SK-N-SH (cell line): ENCODE measurements around the gene UFC1. TPM values are rescaled to one million over a fixed set of nuclear protein-coding genes. Genes with fewer than 3 reads are reported as not detected.
A peak's percentile ranks its signal among the peaks of the same experiment; 100 is the strongest.

ENCODE experiments used
- CTCF ChIA-PET: fragments of 300-600, 350-600 bp; formaldehyde crosslinking; extraction: SDS; loops from one replicate; lab custom pipeline; 2021; lab: Yijun Ruan, JAX
- POLR2A ChIA-PET: fragments of 350-600 bp; sonication (Branson Sonifier 250); formaldehyde crosslinking; extraction: SDS; loops from one replicate; lab custom pipeline; 2020; ENCODE audit warnings: antibody characterized with exemption, inconsistent platforms; lab: Yijun Ruan, JAX
- DNase-seq: peaks from one replicate; pipeline ENCODE4 v3.0.0; 2012
- H2AFZ ChIP-seq: fragments of 200-600 bp; sonication (generic); 2 replicates; pipeline ENCODE4 v1.8.1; 2016; ENCODE audit warnings: antibody characterized with exemption, mild to moderate bottlenecking, low read depth
- H3F3A ChIP-seq: fragments of 200-600 bp; sonication (generic); replicated peaks from 2 replicates; pipeline ENCODE3; 2016; ENCODE audit warnings: antibody characterized with exemption, mild to moderate bottlenecking; ENCODE audit not compliant: insufficient read depth
- H3K27ac ChIP-seq, 2 experiments: fragments of 200-500 bp in 1 of 2; fragments of 200-600 bp in 1 of 2; sonication (Bioruptor generic) in 1 of 2; sonication (generic), shearing (Covaris generic) in 1 of 2; 2 replicates each; pipeline versions ENCODE4 v1.5.1 to v1.6.1; 2014 to 2016; ENCODE audit warnings: low read depth in 2 of 2, inconsistent platforms in 1 of 2, low read length in 1 of 2, mild to moderate bottlenecking in 1 of 2, mixed read lengths in 1 of 2
- H3K27me3 ChIP-seq: fragments of 200-600 bp; sonication (generic), shearing (Covaris generic); 2 replicates; pipeline ENCODE4 v1.6.1; 2016; ENCODE audit warnings: mixed run types; ENCODE audit not compliant: insufficient read depth
- H3K36me3 ChIP-seq, 2 experiments: fragments of 200-500 bp in 1 of 2; fragments of 200-600 bp in 1 of 2; sonication (Bioruptor generic) in 1 of 2; sonication (generic) in 1 of 2; replicated peaks in 1 of 2; 2 replicates each; pipeline versions ENCODE3 to v1.5.1; 2014 to 2016; ENCODE audit warnings: low read length in 1 of 2, mild to moderate bottlenecking in 1 of 2; ENCODE audit not compliant: insufficient read depth in 2 of 2, control insufficient read depth in 1 of 2
- H3K4me1 ChIP-seq, 2 experiments: fragments of 200-500 bp in 1 of 2; fragments of 200-600 bp in 1 of 2; sonication (Bioruptor generic) in 1 of 2; sonication (generic), shearing (Covaris generic) in 1 of 2; 2 replicates each; pipeline versions ENCODE4 v1.5.1 to v1.6.1; 2014 to 2016; ENCODE audit warnings: low read depth in 1 of 2, low read length in 1 of 2, mixed run types in 1 of 2; ENCODE audit not compliant: insufficient read depth in 2 of 2, control insufficient read depth in 1 of 2
- H3K4me2 ChIP-seq: fragments of 200-600 bp; sonication (generic), shearing (Covaris generic); 2 replicates; pipeline ENCODE4 v1.6.1; 2017; ENCODE audit warnings: mixed run types
- H3K4me3 ChIP-seq, 2 experiments: fragments of 200-500 bp in 1 of 2; fragments of 200-600 bp in 1 of 2; sonication (Bioruptor generic) in 1 of 2; sonication (generic), shearing (Covaris generic) in 1 of 2; 2 replicates each; pipeline versions ENCODE4 v1.5.1 to v1.8.1; 2014 to 2016; ENCODE audit warnings: low read depth in 2 of 2, inconsistent platforms in 1 of 2, low read length in 1 of 2, mild to moderate bottlenecking in 1 of 2, mixed read lengths in 1 of 2, moderate library complexity in 1 of 2
- H3K79me2 ChIP-seq: fragments of 200-600 bp; sonication (generic); 2 replicates; pipeline ENCODE4 v1.8.1; 2017; ENCODE audit warnings: mild to moderate bottlenecking; ENCODE audit not compliant: insufficient read depth
- H3K9ac ChIP-seq: fragments of 200-600 bp; sonication (generic); 2 replicates; pipeline ENCODE4 v1.6.1; 2017; ENCODE audit warnings: mixed run types
- H3K9me2 ChIP-seq: fragments of 200-600 bp; sonication (generic); 2 replicates; pipeline ENCODE4 v1.6.1; 2017; ENCODE audit warnings: mixed run types
- H3K9me3 ChIP-seq: fragments of 200-600 bp; sonication (generic); 2 replicates; pipeline ENCODE4 v1.6.1; 2017; ENCODE audit warnings: mixed run types, mild to moderate bottlenecking, moderate library complexity
- H4K20me1 ChIP-seq: fragments of 200-600 bp; sonication (generic); 2 replicates; pipeline ENCODE4 v1.6.1; 2017; ENCODE audit warnings: mild to moderate bottlenecking, mixed run types; ENCODE audit not compliant: insufficient read depth
- CHD2 ChIP-seq: fragments of 150-350 bp; IDR thresholded peaks from 2 replicates; pipeline ENCODE4 v1.6.1; 2018; ENCODE audit warnings: low read length; ENCODE audit not compliant: partially characterized antibody
- CTCF ChIP-seq: fragments of 200-600 bp; sonication (generic); IDR thresholded peaks from 2 replicates; pipeline ENCODE4 v1.6.1; 2017; ENCODE audit warnings: antibody characterized with exemption, mild to moderate bottlenecking, moderate library complexity
- EP300 ChIP-seq, 2 experiments: IDR thresholded peaks; 2 replicates each; pipeline versions ENCODE4 v1.4.0 to v1.6.1; 2012; ENCODE audit warnings: borderline replicate concordance in 1 of 2, low read depth in 1 of 2, low read length in 1 of 2
- FOSL2 ChIP-seq: IDR thresholded peaks from 2 replicates; pipeline ENCODE4 v1.4.0; 2012; ENCODE audit warnings: low read depth, mild to moderate bottlenecking, moderate library complexity, borderline replicate concordance
- FOXJ3 ChIP-seq: sonication (generic); formaldehyde crosslinking; IDR thresholded peaks from 2 replicates; pipeline ENCODE4 v1.5.1; 2020; ENCODE audit warnings: mild to moderate bottlenecking, missing genetic modification reagents
- MAX ChIP-seq: IDR thresholded peaks from 2 replicates; pipeline ENCODE4 v1.4.0; 2012; ENCODE audit warnings: low read depth
- NRF1 ChIP-seq: IDR thresholded peaks from 2 replicates; pipeline ENCODE4 v1.6.1; 2012; ENCODE audit warnings: low read depth, mild to moderate bottlenecking, low read length
- POLR2AphosphoS5 ChIP-seq: IDR thresholded peaks from 2 replicates; pipeline ENCODE4 v1.6.1; 2012; ENCODE audit warnings: low read depth, low read length
- RAD21 ChIP-seq: IDR thresholded peaks from 2 replicates; pipeline ENCODE4 v1.6.1; 2012; ENCODE audit warnings: mild to moderate bottlenecking, low read length
- RCOR1 ChIP-seq: fragments of 150-350 bp; IDR thresholded peaks from 2 replicates; pipeline ENCODE4 v1.6.1; 2017; ENCODE audit warnings: antibody characterized with exemption, low read length
- RXRA ChIP-seq: IDR thresholded peaks from 2 replicates; pipeline ENCODE4 v1.4.0; 2012; ENCODE audit warnings: low read depth, mild to moderate bottlenecking, borderline replicate concordance
- SIN3A ChIP-seq: IDR thresholded peaks from 2 replicates; pipeline ENCODE4 v1.6.1; 2012; ENCODE audit warnings: low read depth, mild to moderate bottlenecking, low read length, moderate library complexity, borderline replicate concordance
- SMC3 ChIP-seq: IDR thresholded peaks from 2 replicates; pipeline ENCODE4 v1.6.1; 2012; ENCODE audit warnings: low read depth, low read length, improper control_type of control experiment
- TEAD4 ChIP-seq: IDR thresholded peaks from 2 replicates; pipeline ENCODE4 v1.4.0; 2012; ENCODE audit warnings: mild to moderate bottlenecking, borderline replicate concordance; ENCODE audit not compliant: insufficient read depth
- YY1 ChIP-seq: IDR thresholded peaks from 2 replicates; pipeline ENCODE4 v1.4.0; 2012; ENCODE audit warnings: low read depth, mild to moderate bottlenecking
- WGBS: methylation state at CpG from one replicate; pipeline ENCODE4 v1.1.6; 2017; ENCODE audit warnings: low lambda C conversion rate; 5-methylcytosine and 5-hydroxymethylcytosine counted together
- polyA plus RNA-seq, 3 experiments: library from polyadenylated mRNA; depleted of rRNA; stranded (reverse); fragments of >200 nt; gene quantifications; 2 replicates each; pipeline ENCODE4 v1.2.3, GENCODE V29; 2012
- TF ChIP-seq, protein P1 (sequence below): fragments of 150-350 bp; IDR thresholded peaks from 2 replicates; pipeline ENCODE4 v1.6.1; 2017; ENCODE audit warnings: antibody characterized with exemption, low read length, low read depth, borderline replicate concordance
- TF ChIP-seq, protein P2 (sequence below): IDR thresholded peaks from 2 replicates; pipeline ENCODE4 v1.4.0; 2012; ENCODE audit warnings: low read depth, borderline replicate concordance
- TF ChIP-seq, protein P3 (sequence below): IDR thresholded peaks from 2 replicates; pipeline ENCODE4 v1.6.1; 2012; ENCODE audit warnings: mild to moderate bottlenecking, low read depth, low read length, moderate library complexity

Gene UFC1
- polyA plus RNA-seq, 1 of the 3 experiments (the other 2 are of a cell fraction) = 150 TPM

DNA sequence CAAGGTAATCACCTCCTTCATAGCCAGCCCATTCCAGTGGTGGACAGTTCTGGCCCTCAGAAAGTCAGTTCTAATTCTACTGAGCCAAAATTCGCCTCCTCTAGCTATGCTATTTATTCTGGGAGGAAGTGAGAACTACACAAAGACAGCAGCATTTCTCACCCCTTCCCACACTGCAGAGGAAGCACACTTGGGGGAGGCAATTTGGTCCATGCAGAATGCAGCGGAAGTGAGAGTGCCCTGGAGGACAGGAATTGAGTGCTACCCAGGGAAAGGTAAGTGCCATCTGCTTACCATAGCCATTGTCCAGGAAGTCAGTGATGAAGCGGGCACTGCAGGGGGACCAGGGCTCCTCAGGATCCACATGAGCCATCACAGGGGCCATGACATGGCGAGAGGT, 41.4 kb downstream of the UFC1 start:
- Histone ChIP-seq H3K9me2 (no peaks in the 10 kb centered on the region), H3K27me3 (no peaks in the 10 kb centered on the region), H3F3A (peaks cover 4% of the 10 kb centered on the region), H3K9ac (no peak overlapping the region), H3K79me2 (no peaks in the 10 kb centered on the region), H2AFZ (no peak overlapping the region), H3K4me2 (no peak overlapping the region), H3K27ac (peak overlapping the region in 1 of 2 experiments; percentile 0; a peak in 1 of 4 replicates), H3K4me3 (no peak overlapping the region), H4K20me1 (no peaks in the 10 kb centered on the region), H3K36me3 (peaks cover 0 to 19% of the 10 kb centered on the region in 2 experiments), H3K4me1 (peaks cover 28 to 59% of the 10 kb centered on the region in 2 experiments), H3K9me3 (no peaks in the 10 kb centered on the region)
- DNase-seq = no peak
- ChIA-PET POLR2A (no interaction called here), CTCF (interaction anchor here (1.8 to 7.0 kb wide), 5 partner anchors 9 to 188 kb away, joined by 6 to 65 read pairs (median 39); partner anchors contain the start of genes NDUFS2, PPOX and TOMM40L)
- no peak for TF ChIP-seq TEAD4
- TF ChIP-seq, protein P1, sequence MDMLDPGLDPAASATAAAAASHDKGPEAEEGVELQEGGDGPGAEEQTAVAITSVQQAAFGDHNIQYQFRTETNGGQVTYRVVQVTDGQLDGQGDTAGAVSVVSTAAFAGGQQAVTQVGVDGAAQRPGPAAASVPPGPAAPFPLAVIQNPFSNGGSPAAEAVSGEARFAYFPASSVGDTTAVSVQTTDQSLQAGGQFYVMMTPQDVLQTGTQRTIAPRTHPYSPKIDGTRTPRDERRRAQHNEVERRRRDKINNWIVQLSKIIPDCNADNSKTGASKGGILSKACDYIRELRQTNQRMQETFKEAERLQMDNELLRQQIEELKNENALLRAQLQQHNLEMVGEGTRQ = no peak
- WGBS = 89% methylated on average over 4 of the region's 4 CpGs

GRCh38 chr1:161196111-161196510, 42.3 kb downstream of the UFC1 start:
- Histone ChIP-seq H3K27me3 (no peaks in the 10 kb centered on the region), H3K27ac (peak overlapping the region in 1 of 2 experiments; percentile 99; a peak in 2 of 4 replicates), H4K20me1 (no peaks in the 10 kb centered on the region), H3K4me2 (no peak overlapping the region), H3K36me3 (peaks cover 0 to 15% of the 10 kb centered on the region in 2 experiments), H2AFZ (no peak overlapping the region), H3F3A (peaks cover 4% of the 10 kb centered on the region), H3K4me1 (peaks cover 28 to 68% of the 10 kb centered on the region in 2 experiments), H3K9ac (no peak overlapping the region), H3K9me3 (no peaks in the 10 kb centered on the region), H3K79me2 (no peaks in the 10 kb centered on the region), H3K4me3 (no peak overlapping the region), H3K9me2 (no peaks in the 10 kb centered on the region)
- 98% methylated on average over 6 of the region's 7 CpGs for WGBS
- ChIA-PET POLR2A (interaction anchor here (1.3 kb wide), 1 partner anchor 42 kb away, joined by 3 read pairs; the partner anchor contains the start of gene UFC1), CTCF (interaction anchor here (1.0 to 7.0 kb wide), 2 partner anchors 15 to 21 kb away, joined by 3 to 62 read pairs; no protein-coding TSS in a partner anchor)
- no peak for DNase-seq
- TF ChIP-seq EP300 (IDR thresholded peaks at IDR 0.05; ENCODE audit: borderline replicate concordance in 1 of 2, low read depth in 1 of 2, low read length in 1 of 2) = no peak
- TF ChIP-seq, protein P2, sequence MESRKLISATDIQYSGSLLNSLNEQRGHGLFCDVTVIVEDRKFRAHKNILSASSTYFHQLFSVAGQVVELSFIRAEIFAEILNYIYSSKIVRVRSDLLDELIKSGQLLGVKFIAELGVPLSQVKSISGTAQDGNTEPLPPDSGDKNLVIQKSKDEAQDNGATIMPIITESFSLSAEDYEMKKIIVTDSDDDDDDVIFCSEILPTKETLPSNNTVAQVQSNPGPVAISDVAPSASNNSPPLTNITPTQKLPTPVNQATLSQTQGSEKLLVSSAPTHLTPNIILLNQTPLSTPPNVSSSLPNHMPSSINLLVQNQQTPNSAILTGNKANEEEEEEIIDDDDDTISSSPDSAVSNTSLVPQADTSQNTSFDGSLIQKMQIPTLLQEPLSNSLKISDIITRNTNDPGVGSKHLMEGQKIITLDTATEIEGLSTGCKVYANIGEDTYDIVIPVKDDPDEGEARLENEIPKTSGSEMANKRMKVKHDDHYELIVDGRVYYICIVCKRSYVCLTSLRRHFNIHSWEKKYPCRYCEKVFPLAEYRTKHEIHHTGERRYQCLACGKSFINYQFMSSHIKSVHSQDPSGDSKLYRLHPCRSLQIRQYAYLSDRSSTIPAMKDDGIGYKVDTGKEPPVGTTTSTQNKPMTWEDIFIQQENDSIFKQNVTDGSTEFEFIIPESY = no peak
- no peak for TF ChIP-seq NRF1
- no peak for TF ChIP-seq CHD2
- TF ChIP-seq SIN3A = no peak
- no peak for TF ChIP-seq FOSL2
- TF ChIP-seq SMC3 = no peak
- TF ChIP-seq MAX = no peak
- no peak for TF ChIP-seq POLR2AphosphoS5
- no peak for TF ChIP-seq RXRA
- TF ChIP-seq CTCF = no peak
- TF ChIP-seq YY1 = no peak
- TF ChIP-seq, protein P3, sequence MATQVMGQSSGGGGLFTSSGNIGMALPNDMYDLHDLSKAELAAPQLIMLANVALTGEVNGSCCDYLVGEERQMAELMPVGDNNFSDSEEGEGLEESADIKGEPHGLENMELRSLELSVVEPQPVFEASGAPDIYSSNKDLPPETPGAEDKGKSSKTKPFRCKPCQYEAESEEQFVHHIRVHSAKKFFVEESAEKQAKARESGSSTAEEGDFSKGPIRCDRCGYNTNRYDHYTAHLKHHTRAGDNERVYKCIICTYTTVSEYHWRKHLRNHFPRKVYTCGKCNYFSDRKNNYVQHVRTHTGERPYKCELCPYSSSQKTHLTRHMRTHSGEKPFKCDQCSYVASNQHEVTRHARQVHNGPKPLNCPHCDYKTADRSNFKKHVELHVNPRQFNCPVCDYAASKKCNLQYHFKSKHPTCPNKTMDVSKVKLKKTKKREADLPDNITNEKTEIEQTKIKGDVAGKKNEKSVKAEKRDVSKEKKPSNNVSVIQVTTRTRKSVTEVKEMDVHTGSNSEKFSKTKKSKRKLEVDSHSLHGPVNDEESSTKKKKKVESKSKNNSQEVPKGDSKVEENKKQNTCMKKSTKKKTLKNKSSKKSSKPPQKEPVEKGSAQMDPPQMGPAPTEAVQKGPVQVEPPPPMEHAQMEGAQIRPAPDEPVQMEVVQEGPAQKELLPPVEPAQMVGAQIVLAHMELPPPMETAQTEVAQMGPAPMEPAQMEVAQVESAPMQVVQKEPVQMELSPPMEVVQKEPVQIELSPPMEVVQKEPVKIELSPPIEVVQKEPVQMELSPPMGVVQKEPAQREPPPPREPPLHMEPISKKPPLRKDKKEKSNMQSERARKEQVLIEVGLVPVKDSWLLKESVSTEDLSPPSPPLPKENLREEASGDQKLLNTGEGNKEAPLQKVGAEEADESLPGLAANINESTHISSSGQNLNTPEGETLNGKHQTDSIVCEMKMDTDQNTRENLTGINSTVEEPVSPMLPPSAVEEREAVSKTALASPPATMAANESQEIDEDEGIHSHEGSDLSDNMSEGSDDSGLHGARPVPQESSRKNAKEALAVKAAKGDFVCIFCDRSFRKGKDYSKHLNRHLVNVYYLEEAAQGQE = no peak
- no peak for TF ChIP-seq RAD21
- no peak for TF ChIP-seq FOXJ3
- TF ChIP-seq RCOR1 = no peak
